Neural crest cell (in vitro differentiated cells): ENCODE measurements around the gene MBTPS1. TPM values are rescaled to one million over a fixed set of nuclear protein-coding genes. Genes with fewer than 3 reads are reported as not detected.

ENCODE experiments used
- DNase-seq: peaks from one replicate; pipeline ENCODE4 v3.0.0; 2021; ENCODE audit warnings: low read depth, mixed read lengths, low spot score
- H3K27ac Mint-ChIP-seq: one replicate; pipeline ENCODE4 v1.8.0; 2021; ENCODE audit warnings: mild to moderate bottlenecking, mixed read lengths; ENCODE audit not compliant: unreplicated experiment
- H3K27me3 Mint-ChIP-seq: 2 replicates; pipeline ENCODE4 v1.8.0; 2021; ENCODE audit warnings: low read depth, mild to moderate bottlenecking, mixed read lengths
- H3K36me3 Mint-ChIP-seq: 2 replicates; pipeline ENCODE4 v1.8.0; 2021; ENCODE audit warnings: low read depth, mild to moderate bottlenecking, mixed read lengths
- H3K4me1 Mint-ChIP-seq: 2 replicates; pipeline ENCODE4 v1.8.0; 2021; ENCODE audit warnings: mixed read lengths
- H3K4me3 Mint-ChIP-seq: one replicate; pipeline ENCODE4 v1.8.0; 2021; ENCODE audit warnings: mild to moderate bottlenecking, mixed read lengths
- H3K9me3 Mint-ChIP-seq: 2 replicates; pipeline ENCODE4 v1.8.0; 2021; ENCODE audit warnings: mixed read lengths
- CTCF ChIP-seq: fragments of 200-600 bp; sonication (generic); conservative IDR thresholded peaks from 2 replicates; pipeline ENCODE4 v1.5.0; 2021; ENCODE audit warnings: antibody characterized with exemption, mild to moderate bottlenecking
- long read RNA-seq: library from polyadenylated mRNA; unstranded; transcript quantifications from one replicate; pipeline ENCODE4 v2.0.0, GENCODE V29; 2020
- total RNA-seq: library from RNA; stranded (reverse); gene quantifications from 2 replicates; pipeline ENCODE4 v1.2.1, GENCODE V29; 2021

MBTPS1 gene
- 53.8 and 59.0 TPM in 2 replicates for total RNA-seq
- long read RNA-seq, full-length matches to known transcripts = 101 of 148 reads
- long read RNA-seq, partial matches to known transcripts = 26 of 148 reads
- long read RNA-seq, other reads (novel, unspliced or antisense) = 21 of 148 reads

DNA sequence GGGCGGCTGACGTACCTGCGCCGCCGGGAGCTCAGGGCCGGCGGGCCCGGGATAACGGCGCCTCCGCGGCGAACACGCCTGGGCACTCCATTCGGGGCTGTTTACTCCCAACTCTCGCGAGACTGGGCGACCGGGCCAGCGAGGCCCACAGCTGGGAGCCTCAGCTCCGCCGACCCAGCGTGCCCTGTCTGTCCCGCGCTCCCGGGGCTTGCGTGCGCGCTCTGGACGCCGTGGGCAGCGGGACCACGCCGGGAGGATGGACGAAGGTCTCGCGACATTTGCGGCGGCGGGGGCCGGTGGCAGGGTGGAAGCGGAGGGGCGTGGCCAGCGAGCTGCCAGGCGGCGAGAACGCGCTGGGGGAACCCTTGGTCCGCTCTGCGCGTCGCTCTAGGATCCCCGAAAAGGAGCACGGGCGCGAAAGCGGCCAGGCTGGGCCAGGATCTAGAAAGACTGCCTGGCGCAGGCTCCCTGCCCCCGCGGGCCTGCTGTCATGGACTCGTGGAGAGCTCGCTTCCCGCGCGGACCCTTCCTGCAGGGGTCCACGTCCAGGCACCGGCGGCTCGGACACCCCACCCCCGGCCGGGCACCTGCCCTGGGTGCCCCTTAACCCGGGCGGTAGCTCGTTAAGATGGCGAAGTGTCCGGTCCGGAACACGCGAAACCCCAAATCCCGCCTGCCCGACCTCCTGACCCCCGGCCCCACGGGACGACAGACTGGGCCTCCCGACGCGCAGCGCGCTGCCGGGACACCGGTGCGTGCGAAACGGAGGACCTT, at the start of gene MBTPS1:
Gene MBTPS1, minus strand, starts transcription at position 223 of the 774 bp plus-strand sequence. CDS start 15,159 bp downstream, outside the sequence.
- no peaks in the 10 kb centered on the region for H3K27me3 Mint-ChIP-seq
- peak; percentile 98 for DNase-seq
- H3K27ac Mint-ChIP-seq = peak within 1 kb of the TSS; percentile 96
- H3K4me3 Mint-ChIP-seq = peak within 1 kb of the TSS; percentile 95
- H3K4me1 Mint-ChIP-seq = peaks cover 25% of the 10 kb centered on the region
- no peak for TF ChIP-seq CTCF
- H3K9me3 Mint-ChIP-seq = no peaks in the 10 kb centered on the region
- peaks cover 2% of the 10 kb centered on the region for H3K36me3 Mint-ChIP-seq

- no peak for DNase-seq
- Mint-ChIP-seq H3K4me3 (no peak overlapping the region), H3K9me3 (no peaks in the 10 kb centered on the region), H3K27me3 (peaks cover 14% of the 10 kb centered on the region), H3K4me1 (no peaks in the 10 kb centered on the region), H3K27ac (peak overlapping the region; percentile 46), H3K36me3 (no peaks in the 10 kb centered on the region)
- no peak for TF ChIP-seq CTCF
Observed at GRCh38 chr16:84165746-84166145, 49.0 kb upstream of the MBTPS1 start.

- Mint-ChIP-seq H3K4me1 (no peaks in the 10 kb centered on the region), H3K27ac (no peak overlapping the region), H3K36me3 (no peaks in the 10 kb centered on the region), H3K4me3 (no peak overlapping the region), H3K27me3 (peaks cover 27% of the 10 kb centered on the region), H3K9me3 (no peaks in the 10 kb centered on the region)
- DNase-seq = no peak
- TF ChIP-seq CTCF = no peak
Observed at GRCh38 chr16:84161801-84162200, 45.1 kb upstream of the MBTPS1 start.

- Mint-ChIP-seq H3K27ac (no peak overlapping the region), H3K36me3 (no peaks in the 10 kb centered on the region), H3K4me1 (no peaks in the 10 kb centered on the region), H3K9me3 (no peaks in the 10 kb centered on the region), H3K4me3 (no peak overlapping the region), H3K27me3 (peaks cover 27% of the 10 kb centered on the region)
- TF ChIP-seq CTCF = no peak
- no peak for DNase-seq
Observed at GRCh38 chr16:84161037-84161436, 44.3 kb upstream of the MBTPS1 start.

DNA sequence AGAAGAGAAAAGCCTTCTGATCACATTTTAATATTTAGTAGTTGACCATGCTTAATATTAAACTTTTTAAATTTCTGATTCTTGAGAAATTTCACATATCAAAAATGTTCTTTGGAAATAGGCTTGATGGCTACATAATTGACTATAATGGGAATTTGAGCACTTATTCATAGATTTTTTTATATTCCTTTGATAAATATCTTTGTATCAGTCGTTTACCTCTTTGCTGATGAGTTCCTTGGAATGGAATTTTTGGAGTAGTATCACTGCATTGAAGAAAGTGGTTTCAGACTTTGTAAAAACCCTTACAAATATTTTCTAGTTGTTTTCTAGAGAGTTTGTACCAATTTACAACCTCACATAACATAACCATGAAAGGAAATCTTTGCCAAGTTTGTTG, 43.1 kb upstream of the MBTPS1 start:
- no peak overlapping the region for H3K27ac Mint-ChIP-seq
- H3K36me3 Mint-ChIP-seq = no peaks in the 10 kb centered on the region
- DNase-seq = no peak
- H3K4me1 Mint-ChIP-seq = no peaks in the 10 kb centered on the region
- H3K4me3 Mint-ChIP-seq = no peak overlapping the region
- H3K27me3 Mint-ChIP-seq = peaks cover 21% of the 10 kb centered on the region
- no peaks in the 10 kb centered on the region for H3K9me3 Mint-ChIP-seq
- TF ChIP-seq CTCF = no peak
